Putamen (tissue), 1 donor: ENCODE measurements around the gene SLAIN1.
"Not testable (repeated sequence)": the region's sequence is repeated elsewhere in the genome, so short reads cannot be mapped to it uniquely, and the experiment has no call there.

Experiments used
- DNase-seq: peaks from one replicate; pipeline ENCODE4 v3.0.0-alpha.2; 2016; ENCODE audit warnings: low spot score

Gene SLAIN1

GRCh38 chr13:77697217-77698103, at the start of gene SLAIN1:
TSS of gene SLAIN1 (plus strand) at chr13:77697687. CDS start at chr13:77697914, 227 bp downstream.
- peak; percentile 92 for DNase-seq

GRCh38 chr13:77650409-77650808, 47.1 kb upstream of the SLAIN1 start:
- DNase-seq = no peak

- no peak for DNase-seq
Observed at GRCh38 chr13:77653301-77653700, 44.2 kb upstream of the SLAIN1 start.

- DNase-seq = not testable (repeated sequence)
Observed at GRCh38 chr13:77660016-77660415, 37.5 kb upstream of the SLAIN1 start.

- DNase-seq = no peak
Observed at GRCh38 chr13:77660841-77661250, 36.6 kb upstream of the SLAIN1 start.

- DNase-seq = not testable (repeated sequence)
Observed at GRCh38 chr13:77662301-77662700, 35.2 kb upstream of the SLAIN1 start.

- DNase-seq = not testable (repeated sequence)
Observed at GRCh38 chr13:77662831-77663230, 34.7 kb upstream of the SLAIN1 start.

GRCh38 chr13:77674852-77675251, 22.6 kb upstream of the SLAIN1 start:
- no peak for DNase-seq

GRCh38 chr13:77678691-77679235, 18.7 kb upstream of the SLAIN1 start:
- DNase-seq = no peak

GRCh38 chr13:77687799-77688198, 9.7 kb upstream of the SLAIN1 start:
- no peak for DNase-seq

GRCh38 chr13:77691871-77692270, 5.6 kb upstream of the SLAIN1 start:
- DNase-seq = no peak

- peak; percentile 74 for DNase-seq
Observed at GRCh38 chr13:77692746-77693448, 4.6 kb upstream of the SLAIN1 start.

GRCh38 chr13:77693449-77693940, 4.0 kb upstream of the SLAIN1 start:
- DNase-seq = no peak

- peak; percentile 80 for DNase-seq
Observed at GRCh38 chr13:77696006-77696878, 1.2 kb upstream of the SLAIN1 start.

GRCh38 chr13:77696879-77697216, 639 bp upstream of the SLAIN1 start:
- peak; percentile 53 for DNase-seq

GRCh38 chr13:77698201-77699058, 943 bp downstream of the SLAIN1 start:
- DNase-seq = peak; percentile 67

- DNase-seq = no peak
Observed at GRCh38 chr13:77699059-77699680, 1.7 kb downstream of the SLAIN1 start.

- DNase-seq = no peak
Observed at GRCh38 chr13:77701305-77701704, 3.8 kb downstream of the SLAIN1 start.

- no peak for DNase-seq
Observed at GRCh38 chr13:77702366-77702765, 4.9 kb downstream of the SLAIN1 start.

GRCh38 chr13:77703408-77703807, 5.9 kb downstream of the SLAIN1 start:
- DNase-seq = no peak
